GM18517 (cell line): ENCODE results near the gene CLHC1.
A peak's percentile ranks its signal among the peaks of the same experiment; 100 is the strongest.
"Not testable (repeated sequence)": the region's sequence is repeated elsewhere in the genome, so short reads cannot be mapped to it uniquely, and the experiment has no call there.

Experiments
- ATAC-seq: cut with Tn5 transposase; IDR thresholded peaks from one replicate; pipeline ENCODE4 v1.9.1; 2021; ENCODE audit warnings: mild to moderate bottlenecking, moderate library complexity; ENCODE audit not compliant: unreplicated experiment

CLHC1 gene

DNA sequence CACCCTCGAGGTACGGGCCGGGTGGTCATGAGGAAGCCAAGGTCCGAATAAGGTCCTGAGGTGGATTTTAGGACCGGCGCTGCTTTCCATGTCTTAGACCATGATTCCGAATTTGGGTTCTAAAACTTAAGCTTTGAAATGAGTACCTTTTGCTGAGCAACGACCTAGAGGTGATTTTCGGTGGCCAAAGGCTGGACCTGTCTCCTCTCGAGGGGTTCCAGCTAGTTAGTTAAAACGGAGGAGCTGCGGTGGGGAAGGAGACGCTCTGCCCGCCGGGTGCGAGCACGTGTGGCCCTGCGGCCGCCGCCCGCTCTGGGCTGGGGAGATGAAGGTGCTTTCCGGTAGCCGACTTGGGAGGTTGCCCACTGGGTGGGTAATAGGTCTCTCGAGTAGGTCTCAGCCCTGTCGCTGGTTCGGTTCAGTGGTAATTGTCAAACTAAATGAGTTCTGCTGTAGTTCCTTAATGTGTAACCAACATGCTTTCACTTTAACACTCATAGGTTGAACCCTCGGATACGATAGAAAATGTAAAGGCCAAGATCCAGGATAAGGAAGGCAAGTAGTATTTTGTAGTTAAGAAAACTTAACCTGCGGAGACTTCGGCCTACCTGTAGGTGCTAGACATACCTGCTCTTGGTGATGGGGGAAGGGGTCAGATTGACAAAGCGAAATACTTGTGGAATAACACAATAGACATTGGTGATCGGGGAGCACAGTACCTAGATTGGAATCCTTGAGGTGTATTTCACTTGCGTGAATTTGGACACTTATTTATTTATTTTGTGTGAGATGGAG, 967 bp upstream of the CLHC1 start:
- ATAC-seq = peak; percentile 25

DNA sequence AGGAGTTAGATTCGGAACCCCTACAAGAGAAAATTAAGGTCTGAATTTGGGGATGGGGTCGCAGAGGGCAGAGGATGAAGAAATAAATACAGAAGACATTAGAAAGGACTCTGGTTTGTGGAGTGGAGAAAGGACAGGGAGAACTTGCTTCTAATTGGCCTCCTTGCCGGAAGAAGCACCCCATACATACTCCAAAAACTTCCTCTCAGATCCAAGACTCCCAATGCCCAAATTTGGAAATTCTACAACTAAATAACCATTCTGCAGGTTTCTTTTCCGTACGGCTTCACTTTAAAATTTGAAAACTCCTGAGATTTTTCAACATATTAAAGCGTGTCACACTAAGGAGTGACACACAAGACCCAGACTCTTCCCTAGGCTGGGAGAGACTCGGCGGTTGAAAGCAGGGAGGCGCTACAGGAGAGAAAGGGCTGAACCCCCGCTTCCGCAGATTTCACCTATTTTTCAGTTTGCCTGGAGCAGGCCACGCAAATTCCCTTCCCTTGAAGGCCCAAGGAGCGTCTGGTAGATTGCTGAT, 478 bp downstream of the CLHC1 start:
- ATAC-seq = no peak

GRCh38 chr2:55230551-55230950, 1.5 kb downstream of the CLHC1 start:
- no peak for ATAC-seq

- no peak for ATAC-seq
Measured at GRCh38 chr2:55229221-55229620, 2.9 kb downstream of the CLHC1 start.

- ATAC-seq = no peak
Measured at GRCh38 chr2:55228226-55228563, 3.9 kb downstream of the CLHC1 start.

- ATAC-seq = not testable (repeated sequence)
Measured at GRCh38 chr2:55227437-55228225, 4.5 kb downstream of the CLHC1 start.

- no peak for ATAC-seq
Measured at GRCh38 chr2:55225481-55226020, 6.5 kb downstream of the CLHC1 start.

- ATAC-seq = no peak
Measured at GRCh38 chr2:55224761-55225261, 7.3 kb downstream of the CLHC1 start.

- ATAC-seq = no peak
Measured at GRCh38 chr2:55223958-55224760, 7.9 kb downstream of the CLHC1 start.

DNA sequence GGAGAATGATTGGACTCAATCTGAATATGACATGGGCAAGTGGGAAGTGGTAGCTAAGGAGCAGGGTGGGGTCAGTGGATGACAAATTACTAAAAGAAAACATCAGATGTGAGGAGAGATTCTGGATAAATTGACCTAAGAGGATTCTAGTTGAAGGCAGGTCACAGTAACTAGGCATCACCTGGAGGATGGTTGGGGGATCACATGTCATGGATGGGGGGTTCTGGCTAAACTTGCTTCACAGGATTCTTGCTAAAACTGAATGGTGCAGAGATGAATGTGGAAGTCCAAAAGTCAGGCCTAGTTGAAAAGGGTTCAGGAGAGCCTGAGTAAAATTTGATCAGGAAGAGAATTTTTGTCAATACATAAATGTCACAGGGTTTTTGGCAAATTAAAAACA, 18.3 kb downstream of the CLHC1 start:
- ATAC-seq = no peak

- ATAC-seq = no peak
Measured at GRCh38 chr2:55204950-55205349, 27.1 kb downstream of the CLHC1 start.

DNA sequence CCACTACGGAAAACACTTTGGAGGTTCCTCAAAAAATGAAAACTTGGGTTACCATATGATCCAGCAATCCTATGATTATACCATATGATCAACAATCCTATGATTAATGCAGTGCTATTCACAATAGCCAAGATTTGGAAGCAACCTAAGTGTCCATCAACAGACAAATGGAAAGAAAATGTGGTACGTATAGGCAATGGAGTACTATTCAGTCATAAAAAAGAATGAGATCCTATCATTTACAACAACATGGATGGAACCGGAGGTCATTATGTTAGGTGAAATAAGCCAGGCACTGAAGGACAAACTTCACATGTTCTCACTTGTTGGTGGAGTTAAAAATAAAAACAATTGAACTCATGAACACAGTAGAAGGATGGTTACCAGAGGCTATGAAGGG, 27.6 kb downstream of the CLHC1 start:
- no peak for ATAC-seq

DNA sequence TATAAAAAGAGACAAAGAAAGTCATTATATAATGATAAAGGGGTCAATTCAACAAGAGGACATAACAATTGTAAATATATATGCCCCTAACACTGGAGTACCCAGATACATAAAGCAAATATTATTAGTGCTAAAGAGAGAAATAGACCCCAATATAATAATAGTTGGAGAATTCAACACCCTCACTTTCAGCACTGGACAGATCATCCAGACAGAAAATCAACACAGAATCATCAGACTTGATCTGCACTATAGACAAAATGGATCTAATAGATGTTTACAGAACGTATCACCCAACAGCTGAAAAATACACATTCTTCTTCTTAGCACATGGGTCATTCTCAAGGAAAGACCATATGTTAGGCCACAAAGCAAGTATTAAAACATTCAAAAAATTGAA, 31.7 kb downstream of the CLHC1 start:
- ATAC-seq = no peak

- ATAC-seq = no peak
Measured at GRCh38 chr2:55196526-55196925, 35.6 kb downstream of the CLHC1 start.

GRCh38 chr2:55191888-55192287, 40.2 kb downstream of the CLHC1 start:
- not testable (repeated sequence) for ATAC-seq

- ATAC-seq = not testable (repeated sequence)
Measured at GRCh38 chr2:55186837-55187236, 45.3 kb downstream of the CLHC1 start.

DNA sequence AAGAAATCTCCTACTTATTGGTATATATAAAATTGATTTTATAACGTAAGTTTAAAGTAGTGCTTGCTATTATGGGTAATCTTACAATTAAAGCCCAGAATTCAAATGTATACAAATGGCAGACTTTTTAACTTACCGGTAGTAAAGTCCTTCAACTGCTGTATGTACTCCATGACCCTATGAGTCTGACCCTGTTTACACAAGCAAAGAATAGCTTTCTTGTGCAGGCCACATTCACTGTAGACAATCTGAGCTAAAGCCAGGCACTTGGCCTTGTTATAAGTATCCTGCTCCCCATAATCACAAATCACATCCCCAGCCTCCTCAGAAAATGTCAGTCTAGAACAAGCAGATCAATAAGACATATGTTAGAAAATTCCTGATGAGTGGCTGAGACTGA, 51.7 kb downstream of the CLHC1 start:
- no peak for ATAC-seq

- ATAC-seq = no peak
Measured at GRCh38 chr2:55176094-55176415, 56.0 kb downstream of the CLHC1 start.

GRCh38 chr2:55175254-55176093, 56.6 kb downstream of the CLHC1 start:
- ATAC-seq = peak; percentile 53

DNA sequence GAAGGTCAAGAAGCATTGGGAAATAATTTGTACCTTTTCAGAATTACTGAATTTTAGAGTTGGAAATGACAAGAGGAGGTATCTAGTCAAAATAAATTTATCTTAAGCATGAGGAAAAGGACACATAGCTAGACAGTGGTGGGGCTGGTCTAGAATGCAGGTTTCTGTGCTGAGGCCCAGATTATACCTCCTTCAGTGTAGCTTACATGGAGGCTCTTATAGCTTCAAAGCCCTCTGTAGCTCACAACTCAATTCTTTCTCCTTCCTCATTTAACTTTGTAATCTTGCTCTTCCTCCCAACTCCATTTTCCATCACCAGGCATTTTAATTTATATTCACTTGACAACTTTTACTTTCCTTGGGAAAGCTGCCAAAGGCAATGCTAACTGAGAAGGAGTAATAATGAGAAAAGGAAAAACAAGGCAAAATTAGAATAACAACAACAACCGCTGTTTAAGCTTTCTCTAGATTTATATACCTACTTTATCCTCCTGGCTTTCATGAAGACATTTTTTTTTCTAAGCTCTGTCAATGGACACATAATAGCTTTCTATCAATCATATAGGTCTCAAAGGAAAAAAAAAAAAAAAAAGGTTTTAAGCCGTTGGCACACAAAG, 58.5 kb downstream of the CLHC1 start:
- ATAC-seq = no peak
